Activated CD4-positive, alpha-beta T cell treated with anti-CD3 and anti-CD28 coated beads, Interleukin-2, amount 10 ng/mL, durations not matched to agents 24 days and 14 days (primary cell): Measurements from ENCODE around the gene TRIM14. TPM values are rescaled to one million over a fixed set of nuclear protein-coding genes. Genes with fewer than 3 reads are reported as not detected.
"Not testable (repeated sequence)": the region's sequence is repeated elsewhere in the genome, so short reads cannot be mapped to it uniquely, and the experiment has no call there.

Source experiments
- DNase-seq: peaks from one replicate; pipeline ENCODE4 v3.0.0; 2022
- H3K27ac Mint-ChIP-seq: one replicate; pipeline ENCODE4 v1.8.0; 2022; ENCODE audit warnings: mild to moderate bottlenecking, mixed read lengths
- H3K27me3 Mint-ChIP-seq: one replicate; pipeline ENCODE4 v1.8.0; 2022; ENCODE audit warnings: mixed read lengths
- H3K36me3 Mint-ChIP-seq: one replicate; pipeline ENCODE4 v1.8.0; 2022; ENCODE audit warnings: low read depth, mild to moderate bottlenecking, mixed read lengths
- H3K4me1 Mint-ChIP-seq: one replicate; pipeline ENCODE4 v1.8.0; 2021; ENCODE audit warnings: mixed read lengths
- H3K4me3 Mint-ChIP-seq: one replicate; pipeline ENCODE4 v1.8.0; 2022; ENCODE audit warnings: mild to moderate bottlenecking, moderate library complexity, mixed read lengths
- H3K9me3 Mint-ChIP-seq: one replicate; pipeline ENCODE4 v1.8.0; 2021; ENCODE audit warnings: mixed read lengths
- intact Hi-C: fragments of 100-400 bp; cut with micrococcal nuclease; formaldehyde crosslinking; loops from one replicate; pipeline ENCODE4 v1.15.1; 2023
- total RNA-seq: library from RNA; stranded (reverse); gene quantifications from 2 replicates; pipeline ENCODE4 v1.2.3, GENCODE V29; 2022

The TRIM14 gene
- total RNA-seq, 1 donor from 2014 or later, result 47.8 TPM

DNA sequence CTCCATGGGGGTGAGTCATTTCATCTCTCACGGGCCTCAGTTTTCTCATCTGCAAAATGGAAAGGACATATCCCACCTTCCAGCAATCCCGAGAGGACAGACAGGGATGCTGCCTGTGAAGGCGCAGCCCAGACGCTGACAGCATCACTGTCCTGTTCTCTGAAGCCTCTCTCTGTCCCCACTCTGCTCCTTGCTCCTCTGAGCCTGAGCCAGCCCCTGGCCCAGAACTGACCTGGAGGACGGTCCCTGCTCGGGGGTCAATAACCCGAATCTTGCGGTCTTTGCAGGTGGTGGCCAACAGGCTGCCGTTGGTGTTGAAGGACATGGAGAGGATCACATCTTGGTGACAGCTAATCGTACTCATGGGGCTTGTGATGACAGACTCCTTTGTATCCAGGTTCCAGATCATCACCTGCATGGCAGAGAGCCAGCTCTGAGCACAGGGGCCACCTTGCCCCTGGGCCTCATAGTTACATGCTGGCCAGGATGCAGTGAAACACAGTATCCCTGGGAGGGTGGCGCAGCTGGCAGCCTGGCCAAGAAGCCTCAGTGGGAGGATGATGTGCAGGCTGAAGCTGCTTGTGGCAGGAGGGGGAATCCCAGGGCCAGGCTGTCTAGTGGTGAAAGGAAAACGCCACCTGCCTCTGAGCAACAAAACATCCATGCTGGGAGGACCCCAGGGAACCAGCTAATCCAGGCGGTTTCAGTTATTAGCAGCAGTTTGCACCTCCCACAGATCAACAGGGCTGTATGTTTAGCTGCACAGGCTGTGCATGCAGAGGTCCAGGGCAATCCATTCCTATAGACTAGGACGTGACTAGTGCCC, 14.0 kb upstream of the TRIM14 start:
- Mint-ChIP-seq H3K4me1 (peaks cover 10% of the 10 kb centered on the region), H3K9me3 (no peaks in the 10 kb centered on the region), H3K36me3 (no peaks in the 10 kb centered on the region), H3K4me3 (no peak overlapping the region), H3K27ac (no peak overlapping the region), H3K27me3 (no peaks in the 10 kb centered on the region)
- DNase-seq, result no peak
- intact Hi-C loops, result no loop called here

- Mint-ChIP-seq H3K4me1 (peaks cover 10% of the 10 kb centered on the region), H3K27me3 (no peaks in the 10 kb centered on the region), H3K36me3 (no peaks in the 10 kb centered on the region), H3K27ac (no peak overlapping the region), H3K9me3 (no peaks in the 10 kb centered on the region), H3K4me3 (no peak overlapping the region)
- DNase-seq, result no peak
- intact Hi-C loops, result no loop called here
These were observed 13.1 kb upstream of the TRIM14 start for GRCh38 chr9:98132158-98132557.

DNA sequence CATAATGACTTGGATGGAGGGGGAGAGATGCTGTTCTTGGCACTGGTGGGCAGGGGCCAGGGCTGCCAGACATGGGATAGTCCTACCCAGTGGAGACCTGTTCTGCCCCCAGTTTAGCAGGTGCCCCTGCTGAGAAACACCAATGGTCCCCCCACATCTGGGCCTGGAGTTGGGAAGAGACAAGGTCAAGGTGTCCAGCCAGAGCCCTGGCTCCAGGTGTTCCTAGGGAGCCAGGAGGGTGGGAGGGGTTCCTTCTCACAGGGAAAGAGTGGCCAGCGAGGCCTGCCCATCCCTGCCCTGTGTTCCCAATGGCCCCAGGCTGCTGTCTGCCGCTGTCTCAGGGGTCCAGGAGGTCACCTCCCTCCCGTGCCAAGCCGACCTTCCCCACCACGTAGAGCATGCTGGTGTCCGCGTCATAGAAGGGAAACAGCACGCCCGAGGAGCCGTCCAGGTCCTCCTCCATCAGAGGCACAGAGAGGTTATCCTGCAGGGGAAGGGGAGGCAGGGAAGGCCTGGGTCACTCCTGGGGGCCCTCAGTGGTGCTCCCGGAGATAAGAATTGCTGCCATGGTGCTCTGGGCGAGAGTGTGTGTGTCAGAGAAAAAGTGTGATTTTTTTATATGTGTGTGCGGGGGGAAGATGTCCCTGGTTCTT, 11.7 kb upstream of the TRIM14 start:
- no peak overlapping the region for H3K27ac Mint-ChIP-seq
- peaks cover 10% of the 10 kb centered on the region for H3K4me1 Mint-ChIP-seq
- peaks cover 3% of the 10 kb centered on the region for H3K36me3 Mint-ChIP-seq
- H3K4me3 Mint-ChIP-seq, result no peak overlapping the region
- intact Hi-C loops, result no loop called here
- H3K9me3 Mint-ChIP-seq, result no peaks in the 10 kb centered on the region
- H3K27me3 Mint-ChIP-seq, result no peaks in the 10 kb centered on the region
- DNase-seq, result no peak

DNA sequence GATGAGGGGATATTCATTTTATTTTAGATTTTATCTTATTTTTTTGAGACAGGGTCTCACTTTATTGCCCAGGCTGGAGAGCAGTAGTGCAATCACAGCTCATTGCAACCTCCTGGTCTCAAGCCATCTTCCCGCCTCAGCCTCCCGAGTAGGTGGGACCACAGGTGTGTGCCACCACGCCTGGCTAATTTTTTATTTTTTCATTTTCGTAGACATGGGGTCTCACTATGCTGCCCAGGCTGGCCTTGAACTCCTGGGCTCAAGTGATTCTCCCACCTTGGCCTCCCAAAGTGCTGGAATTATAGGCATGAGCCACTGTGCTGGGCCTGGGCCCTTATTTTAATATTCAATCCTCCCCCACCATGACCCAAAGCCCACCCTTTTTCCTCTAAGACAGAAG, 11.0 kb upstream of the TRIM14 start:
- intact Hi-C loops, H3K36me3 Mint-ChIP-seq, DNase-seq, H3K27ac Mint-ChIP-seq, H3K27me3 Mint-ChIP-seq, H3K4me1 Mint-ChIP-seq, H3K4me3 Mint-ChIP-seq, H3K9me3 Mint-ChIP-seq: not testable (repeated sequence)

GRCh38 chr9:98129451-98129881, 10.4 kb upstream of the TRIM14 start:
- intact Hi-C loops, result no loop called here
- peak overlapping the region; percentile 10 for H3K27ac Mint-ChIP-seq
- peaks cover 10% of the 10 kb centered on the region for H3K4me1 Mint-ChIP-seq
- H3K36me3 Mint-ChIP-seq, result peaks cover 3% of the 10 kb centered on the region
- H3K27me3 Mint-ChIP-seq, result no peaks in the 10 kb centered on the region
- H3K9me3 Mint-ChIP-seq, result no peaks in the 10 kb centered on the region
- no peak for DNase-seq
- H3K4me3 Mint-ChIP-seq, result no peak overlapping the region

- Mint-ChIP-seq H3K4me3 (no peak overlapping the region), H3K36me3 (peaks cover 3% of the 10 kb centered on the region), H3K9me3 (no peaks in the 10 kb centered on the region), H3K27me3 (no peaks in the 10 kb centered on the region), H3K27ac (no peak overlapping the region), H3K4me1 (peaks cover 9% of the 10 kb centered on the region)
- DNase-seq, result no peak
- intact Hi-C loops, result no loop called here
These were observed 9.3 kb upstream of the TRIM14 start for GRCh38 chr9:98128316-98128715.

DNA sequence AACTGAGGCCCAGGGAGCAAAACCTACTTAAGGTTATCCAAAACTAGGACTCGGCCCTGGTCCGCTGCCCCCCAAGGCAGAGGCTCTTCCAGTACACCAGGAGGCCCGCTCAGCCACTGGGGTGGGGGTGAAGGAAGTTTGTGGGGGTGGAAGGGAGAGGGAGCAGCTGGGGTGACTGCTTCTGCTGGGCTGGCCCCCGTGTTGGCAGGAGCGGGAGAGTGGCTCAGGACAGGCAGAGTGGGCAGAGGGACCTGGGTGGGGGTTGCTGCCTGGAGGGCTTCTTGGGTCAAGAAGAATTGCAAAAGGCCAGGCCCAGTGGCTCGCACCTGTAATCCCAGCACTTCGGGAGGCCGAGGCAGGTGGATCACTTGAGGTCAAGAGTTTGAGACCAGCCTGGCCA, 8.2 kb upstream of the TRIM14 start:
- intact Hi-C loops, result no loop called here
- DNase-seq, result no peak
- no peaks in the 10 kb centered on the region for H3K9me3 Mint-ChIP-seq
- H3K27me3 Mint-ChIP-seq, result no peaks in the 10 kb centered on the region
- peaks cover 3% of the 10 kb centered on the region for H3K36me3 Mint-ChIP-seq
- H3K27ac Mint-ChIP-seq, result no peak overlapping the region
- peaks cover 7% of the 10 kb centered on the region for H3K4me1 Mint-ChIP-seq
- H3K4me3 Mint-ChIP-seq, result no peak overlapping the region

- Mint-ChIP-seq H3K4me3 (no peak overlapping the region), H3K9me3 (no peaks in the 10 kb centered on the region), H3K27me3 (no peaks in the 10 kb centered on the region), H3K27ac (no peak overlapping the region), H3K4me1 (peaks cover 26% of the 10 kb centered on the region), H3K36me3 (peaks cover 3% of the 10 kb centered on the region)
- no peak for DNase-seq
- intact Hi-C loops, result no loop called here
These were observed 5.8 kb upstream of the TRIM14 start for GRCh38 chr9:98124637-98125426.

- H3K4me3 Mint-ChIP-seq, H3K36me3 Mint-ChIP-seq, DNase-seq, H3K27ac Mint-ChIP-seq, H3K9me3 Mint-ChIP-seq, intact Hi-C loops, H3K27me3 Mint-ChIP-seq: not testable (repeated sequence)
- peaks cover 26% of the 10 kb centered on the region for H3K4me1 Mint-ChIP-seq
These were observed 5.1 kb upstream of the TRIM14 start for GRCh38 chr9:98124091-98124490.

GRCh38 chr9:98121058-98121457, 2.0 kb upstream of the TRIM14 start:
- no peak overlapping the region for H3K27ac Mint-ChIP-seq
- no peak for DNase-seq
- H3K9me3 Mint-ChIP-seq, result no peaks in the 10 kb centered on the region
- H3K36me3 Mint-ChIP-seq, result peaks cover 8% of the 10 kb centered on the region
- H3K4me3 Mint-ChIP-seq, result no peak overlapping the region
- intact Hi-C loops, result no loop called here
- no peaks in the 10 kb centered on the region for H3K27me3 Mint-ChIP-seq
- peaks cover 36% of the 10 kb centered on the region for H3K4me1 Mint-ChIP-seq

GRCh38 chr9:98120476-98120875, 1.5 kb upstream of the TRIM14 start:
- peak overlapping the region; percentile 66 for H3K4me3 Mint-ChIP-seq
- no peak for DNase-seq
- H3K27me3 Mint-ChIP-seq, result no peaks in the 10 kb centered on the region
- no peaks in the 10 kb centered on the region for H3K9me3 Mint-ChIP-seq
- peaks cover 11% of the 10 kb centered on the region for H3K36me3 Mint-ChIP-seq
- intact Hi-C loops, result no loop called here
- peaks cover 36% of the 10 kb centered on the region for H3K4me1 Mint-ChIP-seq
- H3K27ac Mint-ChIP-seq, result peak overlapping the region; percentile 74

DNA sequence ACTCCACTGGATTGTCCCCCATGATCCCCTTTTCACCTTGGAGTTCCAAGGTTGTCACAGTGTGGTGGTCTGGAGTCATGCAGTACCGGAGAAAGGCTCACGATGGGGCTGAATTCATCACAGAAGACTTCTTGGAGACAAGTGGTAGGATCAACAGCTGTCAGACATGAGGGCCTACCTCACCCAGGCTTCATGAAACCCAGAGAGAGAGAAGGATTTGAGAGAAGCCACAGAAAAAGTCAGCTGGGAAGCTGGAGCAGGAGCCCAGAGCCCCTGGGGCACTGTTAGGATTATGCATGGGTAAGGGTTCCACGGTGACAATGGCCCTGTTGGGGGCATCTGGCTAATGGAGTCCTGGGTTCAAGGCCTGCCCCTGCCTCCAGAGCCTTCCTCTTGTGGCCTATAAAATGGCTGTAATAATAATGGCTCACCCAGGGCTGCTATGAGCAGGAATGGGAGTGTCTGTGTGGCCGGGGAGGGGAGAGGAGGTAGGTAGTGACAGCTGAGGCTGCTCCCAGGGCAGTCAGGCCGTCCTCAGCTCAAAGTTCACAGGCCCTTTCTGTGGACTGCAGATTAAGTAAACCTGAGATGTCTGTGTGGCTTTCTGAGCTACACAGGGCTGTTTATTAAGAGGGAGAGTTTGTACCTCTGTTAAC, 910 bp downstream of the TRIM14 start:
- H3K36me3 Mint-ChIP-seq, result peaks cover 15% of the 10 kb centered on the region
- peaks cover 40% of the 10 kb centered on the region for H3K4me1 Mint-ChIP-seq
- peak overlapping the region; percentile 87 for H3K4me3 Mint-ChIP-seq
- H3K27me3 Mint-ChIP-seq, result no peaks in the 10 kb centered on the region
- intact Hi-C loops, result loop anchor here (1.0 to 5.0 kb wide), 8 partner anchors 10 to 195 kb away; partner anchors contain the start of genes ANP32B, CORO2A and TRMO
- H3K9me3 Mint-ChIP-seq, result no peaks in the 10 kb centered on the region
- H3K27ac Mint-ChIP-seq, result peak overlapping the region; percentile 89
- peak; percentile 86 for DNase-seq

DNA sequence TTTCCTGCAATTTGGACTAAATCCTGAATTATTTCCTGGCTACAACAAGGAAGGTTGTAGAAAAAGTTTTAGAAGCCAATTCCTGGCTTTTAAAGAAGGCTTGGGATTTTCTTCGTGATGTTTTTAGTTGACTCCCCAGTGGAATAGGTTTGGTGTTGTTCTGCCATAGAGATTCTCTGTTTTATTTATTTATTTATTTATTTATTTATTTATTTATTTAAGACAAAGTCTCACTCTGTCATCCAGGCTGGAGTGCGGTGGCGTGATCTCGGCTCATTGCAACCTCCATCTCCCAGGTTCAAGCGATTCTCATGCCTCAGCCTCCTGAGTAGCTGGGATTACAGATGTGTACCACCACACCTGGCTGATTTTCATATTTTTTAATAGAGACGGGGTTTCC, 1.9 kb downstream of the TRIM14 start:
- not testable (repeated sequence) for DNase-seq, H3K27me3 Mint-ChIP-seq, H3K9me3 Mint-ChIP-seq
- Mint-ChIP-seq H3K27ac (peak overlapping the region; percentile 89), H3K36me3 (peaks cover 20% of the 10 kb centered on the region), H3K4me3 (peak overlapping the region; percentile 87), H3K4me1 (peaks cover 43% of the 10 kb centered on the region)
- intact Hi-C loops, result loop anchor here (5.0 kb wide), 2 partner anchors 75 to 135 kb away; partner anchors contain the start of genes ANP32B and CORO2A
